Activated CD4-positive, alpha-beta T cell treated with anti-CD3 and anti-CD28 coated beads, Interleukin-2, amount 50 U/mL, for 16 hours (primary cell): ENCODE results near the gene DALRD3.

Experiments used
- DNase-seq: peaks from one replicate; pipeline ENCODE4 v3.0.0-alpha.2; 2020

DALRD3 gene

GRCh38 chr3:49017971-49018706 lies at the start of gene DALRD3:
TSS of gene DALRD3 (minus strand) at chr3:49018580. CDS start at chr3:49018564, 16 bp downstream.
- peak; percentile 76 for DNase-seq

DNA sequence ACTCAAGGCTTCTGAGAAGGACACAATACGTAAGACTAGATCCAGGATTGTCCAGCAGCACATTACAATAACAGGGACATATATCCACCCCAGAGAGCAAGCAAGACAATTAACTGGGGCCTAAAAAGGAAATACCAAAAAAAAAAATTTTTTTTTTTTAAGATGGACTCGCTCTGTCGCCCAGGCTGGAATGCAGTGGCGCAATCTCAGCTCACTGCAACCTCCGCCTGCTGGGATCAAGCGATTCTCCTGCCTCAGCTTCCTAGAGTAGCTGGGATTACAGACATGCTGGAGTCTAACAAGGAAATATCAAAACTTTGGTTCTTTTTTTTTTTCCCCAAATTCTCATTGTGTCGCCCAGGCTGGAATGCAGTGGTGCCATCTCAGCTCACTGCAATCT lies 39.6 kb upstream of the DALRD3 start:
- DNase-seq, result no peak

DNA sequence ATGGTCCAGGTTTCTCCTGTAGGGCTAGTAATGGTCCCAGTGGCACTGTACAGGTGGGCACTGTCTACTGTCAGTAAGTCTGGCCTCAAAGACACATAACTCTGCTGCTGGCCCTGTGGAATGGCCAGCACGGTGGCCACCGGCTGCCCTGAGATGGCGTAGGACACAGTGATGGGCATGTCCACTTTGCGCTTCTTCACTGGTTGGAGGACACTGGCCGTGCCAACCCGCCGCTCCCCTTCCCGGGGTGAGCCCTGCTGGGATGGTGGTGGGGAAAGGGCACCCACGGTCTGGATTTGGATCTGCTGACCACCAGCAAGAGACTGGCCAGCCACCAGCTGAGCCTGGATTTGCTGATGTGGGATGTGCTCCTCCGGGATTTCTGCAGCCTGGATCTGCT lies 38.9 kb upstream of the DALRD3 start:
- DNase-seq, result no peak

- DNase-seq, result no peak
These were observed 36.0 kb upstream of the DALRD3 start for GRCh38 chr3:49054344-49054862.

DNA sequence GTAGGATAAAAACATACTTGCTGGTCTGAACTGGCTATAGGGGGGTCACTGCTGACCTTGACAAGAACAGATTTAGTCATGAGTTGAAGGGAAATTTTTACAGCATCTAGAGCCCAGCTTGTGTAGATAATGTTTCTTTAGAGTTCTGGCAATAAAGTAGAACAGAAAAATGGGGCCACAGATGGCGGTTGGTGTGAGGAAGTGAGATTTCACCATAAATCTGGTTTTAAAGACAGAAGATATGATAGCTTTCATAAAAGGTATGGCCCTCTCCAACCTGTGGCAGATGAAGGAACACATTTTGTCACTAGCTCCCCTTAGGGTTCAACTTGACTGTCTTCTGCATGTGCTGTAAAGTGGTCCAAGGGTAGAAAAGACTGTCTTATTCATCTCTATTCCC lies 35.2 kb upstream of the DALRD3 start:
- no peak for DNase-seq

- DNase-seq, result no peak
These were observed 16.9 kb upstream of the DALRD3 start for GRCh38 chr3:49035281-49035680.

DNA sequence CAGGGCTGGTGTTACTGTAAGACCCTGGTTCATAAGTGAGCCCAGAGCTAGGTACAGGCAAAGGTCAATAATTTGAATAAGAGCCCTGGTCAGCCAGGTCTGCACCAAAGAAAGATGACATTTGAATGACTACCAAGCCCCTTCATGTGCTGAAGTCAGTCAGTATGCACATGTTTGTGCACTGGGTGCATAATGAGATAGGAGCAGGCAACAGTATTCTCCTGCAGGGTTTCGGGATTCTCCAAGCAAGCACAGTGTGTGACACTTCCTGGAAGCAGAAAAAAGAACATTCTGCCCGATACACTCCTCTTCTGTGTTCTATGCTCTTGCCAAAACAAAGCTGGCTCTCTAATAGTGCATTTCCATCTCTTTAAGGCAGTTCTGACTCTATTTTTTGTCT lies 16.3 kb upstream of the DALRD3 start:
- no peak for DNase-seq

- no peak for DNase-seq
These were observed 14.4 kb upstream of the DALRD3 start for GRCh38 chr3:49032646-49033304.

- DNase-seq, result no peak
These were observed 11.9 kb upstream of the DALRD3 start for GRCh38 chr3:49030321-49030720.

DNA sequence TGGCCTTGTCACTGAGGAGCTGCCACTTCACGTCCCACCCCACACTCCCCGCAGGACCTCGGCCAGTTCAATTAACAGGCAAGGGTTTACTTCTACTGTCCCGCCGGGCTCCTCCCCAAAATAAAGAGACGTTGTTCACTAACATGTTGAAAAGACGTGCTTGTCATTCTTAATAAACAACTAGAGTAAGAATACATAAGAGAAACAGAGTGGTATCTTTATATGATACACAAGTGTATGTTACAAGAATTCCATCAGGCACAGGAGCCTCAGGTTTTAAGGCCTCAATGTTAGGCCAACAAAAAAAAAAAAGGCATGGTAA lies 11.1 kb upstream of the DALRD3 start:
- no peak for DNase-seq

GRCh38 chr3:49028673-49029562 lies 10.5 kb upstream of the DALRD3 start, which contains the start of gene IMPDH2:
TSS of gene IMPDH2 (minus strand) at chr3:49029398. CDS start at chr3:49029350, 48 bp downstream.
- peak; percentile 96 for DNase-seq

- DNase-seq, result no peak
These were observed 9.9 kb upstream of the DALRD3 start for GRCh38 chr3:49028298-49028672.

DNA sequence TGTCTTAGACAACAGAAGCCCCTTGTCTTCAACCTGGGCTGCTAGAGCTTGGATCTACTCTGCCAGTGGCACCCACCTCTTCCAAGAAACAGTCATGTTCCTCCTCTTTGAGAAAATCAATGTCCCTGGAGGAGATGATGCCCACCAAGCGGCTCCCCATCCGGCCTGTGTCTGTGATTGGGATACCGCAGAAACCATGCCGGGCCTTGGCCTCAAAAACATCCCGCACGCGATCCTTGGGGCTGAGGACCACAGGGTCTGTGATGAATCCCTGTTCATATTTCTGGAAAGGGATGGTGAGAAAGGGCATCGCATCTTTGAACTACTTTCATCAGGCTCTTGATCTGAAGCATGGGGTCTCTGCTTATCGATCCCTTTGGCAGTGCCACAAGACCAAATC lies 9.3 kb upstream of the DALRD3 start:
- DNase-seq, result no peak

DNA sequence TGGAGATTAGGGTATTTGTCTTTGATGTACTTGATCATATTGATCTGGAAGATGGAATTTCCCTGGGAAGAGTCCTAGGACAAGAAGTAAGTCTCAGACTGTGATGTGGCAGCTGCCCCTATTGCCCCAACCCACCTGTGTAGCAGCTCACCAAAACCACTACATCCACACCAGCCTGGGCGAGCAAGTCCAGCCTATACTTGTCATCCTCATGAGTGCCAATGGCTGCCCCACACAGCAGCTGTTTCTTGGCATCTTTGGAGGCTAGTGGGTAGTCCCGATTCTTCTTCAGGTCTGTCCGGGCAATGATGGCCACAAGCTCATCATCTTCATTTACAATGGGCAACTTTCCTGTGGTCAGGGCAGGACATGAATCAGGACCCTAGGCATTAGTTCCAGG lies 8.2 kb upstream of the DALRD3 start:
- DNase-seq, result no peak

DNA sequence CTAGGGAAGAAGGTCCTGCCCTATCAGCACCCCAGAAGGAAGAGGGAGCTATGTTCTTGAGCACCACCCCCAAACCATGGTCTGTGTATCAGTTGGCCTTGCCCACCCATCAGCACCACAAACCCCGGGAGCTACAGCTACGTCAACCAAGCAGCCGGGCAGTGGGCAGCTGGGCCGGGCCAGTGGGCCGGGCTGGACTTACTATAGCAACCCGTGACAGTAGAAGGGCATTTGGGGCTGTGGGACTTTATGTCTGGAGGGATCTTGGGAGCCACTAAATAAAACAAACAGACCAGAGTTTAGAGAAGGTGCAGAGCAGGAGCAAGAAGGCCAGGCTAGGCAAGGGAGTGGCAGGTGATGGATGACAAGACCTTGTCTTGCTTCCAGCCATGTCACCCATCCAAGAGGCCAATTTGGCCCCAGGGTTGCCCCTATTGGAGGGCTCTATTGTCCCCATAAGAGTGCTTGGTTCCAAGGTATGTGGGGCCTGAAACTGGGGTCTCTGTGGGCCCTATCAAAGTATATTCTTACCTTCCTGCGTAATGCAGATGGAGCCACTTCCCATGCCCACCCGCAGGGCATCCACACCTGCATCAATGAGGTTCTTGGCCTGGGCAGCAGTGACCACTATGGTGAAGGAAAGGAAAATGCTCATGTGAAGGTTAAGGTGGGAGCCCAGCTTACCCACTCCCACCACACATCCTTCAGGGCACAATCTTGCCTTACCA lies 7.6 kb upstream of the DALRD3 start:
- no peak for DNase-seq

DNA sequence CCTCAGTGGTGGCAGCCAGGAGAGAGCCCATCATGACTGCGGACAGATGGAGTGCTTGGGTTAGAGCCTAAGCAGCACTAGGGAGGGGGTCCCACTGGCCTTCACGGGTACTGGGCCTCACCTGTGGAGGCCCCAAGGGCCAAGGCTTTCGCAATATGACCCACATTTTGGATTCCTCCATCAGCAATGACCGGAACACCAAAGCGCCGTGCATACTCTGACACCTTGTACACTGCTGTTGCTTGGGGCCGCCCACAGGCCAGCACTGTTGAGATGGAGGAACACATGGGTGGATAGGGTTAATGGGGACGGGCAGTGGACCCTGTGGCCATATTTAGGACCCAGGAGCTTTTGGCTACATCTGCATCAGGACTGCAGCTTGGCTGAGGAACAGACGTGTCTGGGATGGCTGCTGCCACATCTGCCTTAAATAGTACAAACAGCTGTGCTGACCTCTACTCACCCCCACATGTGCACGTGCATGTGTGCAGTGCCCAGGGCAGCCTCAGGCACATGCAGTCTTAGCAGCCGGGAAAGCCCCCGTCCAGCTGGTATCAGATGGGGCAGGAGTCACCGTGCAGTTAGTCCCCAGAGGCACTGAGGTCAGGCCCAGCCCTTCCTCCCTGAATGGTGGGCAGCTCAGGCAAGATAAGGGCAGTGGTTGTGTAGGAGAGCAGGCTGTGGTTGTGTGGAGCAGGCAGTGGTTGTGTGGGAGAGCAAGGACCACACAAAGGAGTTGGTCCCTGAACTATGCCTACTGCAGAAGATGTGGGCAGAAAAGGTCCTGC lies 6.8 kb upstream of the DALRD3 start:
- no peak for DNase-seq

GRCh38 chr3:49024449-49024848 lies 6.1 kb upstream of the DALRD3 start:
- no peak for DNase-seq

GRCh38 chr3:49023775-49024174 lies 5.4 kb upstream of the DALRD3 start:
- no peak for DNase-seq

DNA sequence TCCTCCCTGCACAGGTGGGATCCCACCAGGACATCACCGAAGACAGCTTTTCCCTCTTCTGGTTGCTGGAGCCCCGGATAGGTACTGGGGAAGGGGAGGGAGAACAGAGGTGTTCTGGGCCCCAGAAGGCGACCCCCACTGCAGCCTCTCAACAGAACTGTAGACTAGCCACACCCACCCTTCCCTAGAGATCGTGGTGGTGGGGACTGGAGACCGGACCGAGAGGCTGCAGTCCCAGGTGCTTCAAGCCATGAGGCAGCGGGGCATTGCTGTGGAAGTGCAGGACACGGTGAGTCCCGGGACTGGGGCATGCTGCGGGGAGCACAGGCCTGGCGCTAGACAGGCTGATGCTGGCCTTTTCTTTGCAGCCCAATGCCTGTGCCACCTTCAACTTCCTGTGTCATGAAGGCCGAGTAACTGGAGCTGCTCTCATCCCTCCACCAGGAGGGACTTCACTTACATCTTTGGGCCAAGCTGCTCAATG lies 4.3 kb upstream of the DALRD3 start:
- DNase-seq, result peak; percentile 34

DNA sequence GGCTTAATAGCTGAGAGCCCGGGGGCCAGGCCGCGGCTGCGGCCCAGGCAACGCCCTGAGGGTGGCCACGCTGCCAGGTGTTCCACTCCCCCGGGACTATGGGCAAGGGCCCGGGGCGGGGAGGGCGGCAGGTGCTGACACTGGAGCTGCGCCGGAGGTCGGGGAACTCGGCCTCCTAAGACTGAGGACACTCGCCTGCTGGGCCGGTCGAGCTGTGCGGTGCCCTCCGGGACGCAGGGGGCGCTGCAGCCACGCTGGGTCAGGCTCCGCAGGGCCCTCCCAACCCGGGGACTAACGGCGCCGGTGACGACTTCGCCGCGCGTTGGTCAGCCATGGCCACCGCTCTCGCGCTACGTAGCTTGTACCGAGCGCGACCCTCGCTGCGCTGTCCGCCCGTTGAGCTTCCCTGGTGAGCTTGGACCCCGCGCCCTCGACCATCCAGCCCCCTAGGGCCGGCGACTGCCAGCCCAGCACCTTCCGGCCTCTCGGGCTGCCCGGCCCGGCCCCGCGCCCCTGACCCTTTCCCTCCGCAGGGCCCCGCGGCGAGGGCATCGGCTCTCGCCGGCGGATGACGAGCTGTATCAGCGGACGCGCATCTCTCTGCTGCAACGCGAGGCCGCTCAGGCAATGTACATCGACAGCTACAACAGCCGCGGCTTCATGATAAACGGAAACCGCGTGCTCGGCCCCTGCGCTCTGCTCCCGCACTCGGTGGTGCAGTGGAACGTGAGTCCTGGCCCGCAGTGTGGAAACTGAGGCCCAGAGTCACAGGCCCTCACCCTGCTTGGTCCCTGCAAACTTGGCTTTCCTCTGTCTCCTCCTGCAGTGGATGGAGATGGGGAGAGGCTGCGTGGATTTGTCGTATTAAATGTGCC lies 3.7 kb upstream of the DALRD3 start, which contains the start of gene NDUFAF3:
TSS of gene NDUFAF3 (plus strand) at position 309 of the 875 bp plus-strand sequence. CDS start at position 333, 24 bp downstream.
- peak; percentile 94 for DNase-seq
